Fibroblast of lung (primary cell): Measurements from ENCODE around the gene ESPNL.

Experiments used
- CTCF ChIP-seq, 2 donors: IDR thresholded peaks in 1 of 2; conservative IDR thresholded peaks in 1 of 2; 1 replicate in 1 of 2; 2 replicates in 1 of 2; pipeline ENCODE4 v1.5.1; 2011 to 2012; ENCODE audit warnings: low read length in 2 of 2, control low read depth in 1 of 2, inconsistent platforms in 1 of 2, low read depth in 1 of 2, mild to moderate bottlenecking in 1 of 2
- EZH2 ChIP-seq: IDR thresholded peaks from 2 replicates; pipeline ENCODE4 v1.5.1; 2012; ENCODE audit warnings: low read length, control low read depth, mild to moderate bottlenecking; ENCODE audit errors: missing control alignments

- TF ChIP-seq CTCF (conservative IDR thresholded peaks at IDR 0.05 in 1 of 2, IDR thresholded peaks at IDR 0.05 in 1 of 2; ENCODE audit: low read depth in 1 of 2, low read length in 2 of 2) (no peak), EZH2 (no peak)
Measured at GRCh38 chr2:238157506-238158017, 57.4 kb downstream of the ESPNL start.
